ENCODE results near the gene CKAP5. TPM values are rescaled to one million over a fixed set of nuclear protein-coding genes. Genes with fewer than 3 reads are reported as not detected.
"Not testable (repeated sequence)": the region's sequence is repeated elsewhere in the genome, so short reads cannot be mapped to it uniquely, and the experiment has no call there.

The CKAP5 gene
- polyA plus RNA-seq, 1 of the 3 experiments (the other 2 are of a cell fraction): 51.7 TPM

- peak; percentile 43; the same call in 1 of the 2 replicates for TF ChIP-seq MEF2A (IDR thresholded peaks at IDR 0.05; ENCODE audit: borderline replicate concordance, low read depth)
- no peak for TF ChIP-seq RCOR1 (IDR thresholded peaks at IDR 0.05; ENCODE audit: low read length)
- no peak for TF ChIP-seq NRF1 (IDR thresholded peaks at IDR 0.05; ENCODE audit: low read depth, low read length)
- TF ChIP-seq ELF1 (IDR thresholded peaks at IDR 0.05): no peak
- TF ChIP-seq FOXM1 (IDR thresholded peaks at IDR 0.05; ENCODE audit: low read depth): no peak
- TF ChIP-seq RXRA (IDR thresholded peaks at IDR 0.05; ENCODE audit: borderline replicate concordance, low read depth): no peak; the same call in 1 of the 2 replicates
- TF ChIP-seq GATA2 (CRISPR knock-in tag; IDR thresholded peaks at IDR 0.05): no peak
- no peak for TF ChIP-seq USF1 (IDR thresholded peaks at IDR 0.05; ENCODE audit: borderline replicate concordance, low read depth)
- TF ChIP-seq CTCF (IDR thresholded peaks at IDR 0.05): no peak
- 0 out of 2 replicates have a peak, but pooled peaks have one; percentile 23 for TF ChIP-seq JUND (IDR thresholded peaks at IDR 0.05)
Observed at GRCh38 chr11:46710821-46711269, 135.2 kb downstream of the CKAP5 start (continued).

GRCh38 chr11:46709351-46709750, 136.7 kb downstream of the CKAP5 start:
- CTCF ChIA-PET; H3K9me3 ChIP-seq; H3K4me3 ChIP-seq (ENCODE audit: low read depth in 2 of 2, low read length in 1 of 2); H3K9me2 ChIP-seq; DNase-seq; H2AFZ ChIP-seq (ENCODE audit: low read depth); POLR2A ChIA-PET; H3K9ac ChIP-seq; H4K20me1 ChIP-seq (ENCODE audit: insufficient read depth); H3K4me2 ChIP-seq; H3K27me3 ChIP-seq (ENCODE audit: insufficient read depth); H3K79me2 ChIP-seq (ENCODE audit: insufficient read depth): not testable (repeated sequence)
- Histone ChIP-seq H3K27ac (ENCODE audit: low read depth in 2 of 2, low read length in 1 of 2) (peak overlapping the region in 1 of 2 experiments; percentile 94; a peak in 1 of 4 replicates), H3F3A (replicated peaks; ENCODE audit: insufficient read depth) (peaks cover 40% of the 10 kb centered on the region), H3K4me1 (ENCODE audit: control insufficient read depth in 1 of 2, insufficient read depth in 2 of 2, low read depth in 1 of 2, low read length in 1 of 2) (peaks cover 0 to 11% of the 10 kb centered on the region in 2 experiments; a peak in 2 of 4 replicates), H3K36me3 (replicated peaks in 1 of 2; ENCODE audit: control insufficient read depth in 1 of 2, insufficient read depth in 2 of 2, low read length in 1 of 2) (peaks cover 3 to 24% of the 10 kb centered on the region in 2 experiments)
- 92% methylated on average over 9 of the region's 9 CpGs for WGBS (ENCODE audit: low lambda C conversion rate)

- H3K9ac ChIP-seq: no peak overlapping the region
- H3F3A ChIP-seq (replicated peaks; ENCODE audit: insufficient read depth): peaks cover 21% of the 10 kb centered on the region
- ChIA-PET CTCF (no interaction called here), POLR2A (interaction anchor here (1.0 kb wide), 1 partner anchor 19 kb away, joined by 3 read pairs; no protein-coding TSS in a partner anchor)
- H3K36me3 ChIP-seq (replicated peaks in 1 of 2; ENCODE audit: control insufficient read depth in 1 of 2, insufficient read depth in 2 of 2, low read length in 1 of 2): peaks cover 26 to 43% of the 10 kb centered on the region in 2 experiments
- no peaks in the 10 kb centered on the region for H3K27me3 ChIP-seq (ENCODE audit: insufficient read depth)
- no peaks in the 10 kb centered on the region for H3K9me3 ChIP-seq
- peaks cover 16% of the 10 kb centered on the region for H3K79me2 ChIP-seq (ENCODE audit: insufficient read depth)
- H3K4me2 ChIP-seq: no peak overlapping the region
- no peaks in the 10 kb centered on the region for H4K20me1 ChIP-seq (ENCODE audit: insufficient read depth)
- no peak overlapping the region for H3K27ac ChIP-seq (ENCODE audit: low read depth in 2 of 2, low read length in 1 of 2)
- H2AFZ ChIP-seq (ENCODE audit: low read depth): no peak overlapping the region
- peaks cover 0 to 13% of the 10 kb centered on the region in 2 experiments; a peak in 3 of 4 replicates for H3K4me1 ChIP-seq (ENCODE audit: control insufficient read depth in 1 of 2, insufficient read depth in 2 of 2, low read depth in 1 of 2, low read length in 1 of 2)
- WGBS (ENCODE audit: low lambda C conversion rate): 86% methylated on average over 7 of the region's 7 CpGs
- H3K4me3 ChIP-seq (ENCODE audit: low read depth in 2 of 2, low read length in 1 of 2): no peak overlapping the region
- H3K9me2 ChIP-seq: no peaks in the 10 kb centered on the region
- no peak for TF ChIP-seq RAD21 (IDR thresholded peaks at IDR 0.05; ENCODE audit: low read length)
- no peak for TF ChIP-seq PBX3 (IDR thresholded peaks at IDR 0.05)
- TF ChIP-seq ELF1 (IDR thresholded peaks at IDR 0.05): no peak
- TF ChIP-seq TCF12 (IDR thresholded peaks at IDR 0.05): no peak
- no peak for TF ChIP-seq MXI1 (IDR thresholded peaks at IDR 0.05; ENCODE audit: low read depth, low read length)
- no peak for TF ChIP-seq REST (IDR thresholded peaks at IDR 0.05; ENCODE audit: low read depth, low read length)
- no peak for TF ChIP-seq RXRA (IDR thresholded peaks at IDR 0.05; ENCODE audit: borderline replicate concordance, low read depth)
- no peak for TF ChIP-seq FOXJ3 (CRISPR knock-in tag; IDR thresholded peaks at IDR 0.05)
- DNase-seq: no peak
Observed at GRCh38 chr11:46706886-46707285, 139.2 kb downstream of the CKAP5 start.

All from SK-N-SH (cell line).